Kidney glomerular epithelial cell (primary cell): ENCODE data around the gene SMTNL2.
A peak's percentile ranks its signal among the peaks of the same experiment; 100 is the strongest.
"Not testable (repeated sequence)": the region's sequence is repeated elsewhere in the genome, so short reads cannot be mapped to it uniquely, and the experiment has no call there.

Source experiments
- DNase-seq: peaks from one replicate; lab custom pipeline; 2025; lab: John Stamatoyannopoulos, UW

SMTNL2 gene

DNA sequence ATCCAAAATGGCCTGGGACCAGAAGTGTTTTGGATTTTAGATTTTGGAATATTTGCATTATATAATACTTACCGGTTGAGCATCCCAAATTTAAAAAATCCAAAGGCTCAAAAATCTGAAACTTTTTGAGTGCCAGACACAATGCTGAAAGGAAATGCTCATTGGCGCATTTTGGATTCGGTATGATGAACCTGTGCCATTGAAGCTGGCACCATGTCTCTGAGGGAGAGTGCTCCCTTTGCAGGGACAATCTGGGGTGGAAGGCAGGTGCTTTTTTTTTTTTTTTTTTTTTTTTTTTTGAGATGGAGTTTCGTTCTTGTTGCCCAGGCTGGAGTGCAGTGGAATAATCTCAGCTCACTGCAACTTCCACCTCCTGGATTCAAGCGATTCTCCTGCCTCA lies 17.7 kb downstream of the SMTNL2 start:
- no peak for DNase-seq

DNA sequence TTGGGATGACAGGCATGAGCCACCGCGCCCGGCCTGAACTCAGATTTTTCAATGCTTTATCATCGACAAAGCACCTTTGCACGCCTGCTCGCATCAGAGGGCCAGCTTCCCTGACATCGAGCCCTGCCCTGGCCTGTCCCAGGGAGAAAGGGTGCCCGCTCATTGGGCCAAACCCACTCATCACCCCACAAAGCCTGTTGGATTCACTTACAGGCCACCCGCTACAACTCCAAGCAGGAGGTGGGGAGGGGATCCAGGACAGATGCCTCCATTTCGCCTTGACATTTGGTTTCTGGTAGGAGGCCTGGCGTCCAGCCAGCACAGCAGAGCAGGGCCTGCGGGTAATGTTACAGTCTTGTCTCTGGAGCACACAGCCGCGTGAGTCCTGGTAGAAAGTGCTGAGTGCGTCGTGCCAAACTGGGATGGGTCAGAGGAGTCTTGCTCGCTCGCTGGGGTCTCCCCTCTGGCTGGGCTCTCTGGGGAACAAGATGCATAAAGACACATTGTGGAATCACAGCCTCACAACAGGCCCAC lies 19.8 kb downstream of the SMTNL2 start:
- no peak for DNase-seq

DNA sequence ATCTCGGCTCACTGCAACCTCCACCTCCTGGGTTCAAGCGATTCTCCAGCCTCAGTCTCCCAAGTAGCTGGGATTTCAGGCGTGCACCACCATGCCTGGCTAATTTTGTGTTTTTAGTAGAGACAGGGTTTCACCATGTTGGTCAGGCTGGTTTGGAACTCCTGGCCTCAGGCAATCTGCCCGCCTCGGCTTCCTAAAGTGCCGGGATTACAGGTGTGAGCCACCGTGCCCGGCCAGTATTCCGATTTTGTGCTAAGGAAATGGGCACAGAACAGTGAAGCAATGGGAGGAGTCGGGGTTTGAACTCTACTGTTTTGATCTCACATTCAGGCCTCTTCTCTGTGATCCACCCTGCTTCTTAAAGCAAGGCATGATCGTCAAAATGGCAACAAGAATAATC lies 20.4 kb downstream of the SMTNL2 start:
- DNase-seq: not testable (repeated sequence)

DNA sequence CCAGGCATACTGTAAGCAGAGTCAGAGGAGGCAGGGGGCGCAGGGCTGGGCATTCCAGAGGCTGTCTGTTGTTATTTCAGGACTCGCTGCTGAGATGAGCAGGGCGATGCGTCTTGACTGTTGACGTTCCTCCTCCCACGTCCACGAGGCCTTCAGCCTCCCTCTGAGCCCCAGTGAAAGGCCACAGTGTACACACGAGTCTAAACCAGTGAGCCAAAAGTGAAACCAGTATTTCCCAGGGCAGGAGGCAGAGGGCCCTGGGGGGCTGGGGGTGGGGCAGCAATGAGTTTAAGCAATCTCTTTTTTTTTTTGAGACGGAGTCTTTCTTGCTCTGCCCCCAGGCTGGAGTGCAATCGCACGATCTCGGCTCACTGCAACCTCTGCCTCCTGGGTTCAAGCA lies 21.5 kb downstream of the SMTNL2 start:
- no peak for DNase-seq

DNA sequence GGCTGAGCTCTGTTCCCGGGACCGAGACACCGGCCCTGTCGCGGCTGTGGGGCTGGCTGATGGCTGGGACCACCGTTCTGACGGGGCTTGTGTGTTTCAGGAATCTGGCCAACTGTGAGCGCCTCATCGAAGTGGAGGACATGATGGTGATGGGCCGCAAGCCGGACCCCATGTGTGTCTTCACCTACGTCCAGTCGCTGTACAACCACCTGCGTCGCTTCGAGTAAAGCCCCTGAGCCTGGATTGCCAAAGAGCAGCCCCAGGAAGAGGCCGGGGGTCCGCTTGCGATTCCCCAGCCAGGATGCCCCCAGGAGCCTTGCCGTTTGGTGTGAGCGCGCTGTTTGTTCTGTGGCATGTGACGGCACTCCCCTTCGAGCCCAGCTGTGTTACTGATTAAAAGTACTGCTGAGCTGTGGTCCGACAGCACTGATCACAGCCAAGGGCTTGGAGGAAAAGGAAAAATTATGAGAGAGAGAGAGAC lies 23.0 kb downstream of the SMTNL2 start:
- DNase-seq: no peak

DNA sequence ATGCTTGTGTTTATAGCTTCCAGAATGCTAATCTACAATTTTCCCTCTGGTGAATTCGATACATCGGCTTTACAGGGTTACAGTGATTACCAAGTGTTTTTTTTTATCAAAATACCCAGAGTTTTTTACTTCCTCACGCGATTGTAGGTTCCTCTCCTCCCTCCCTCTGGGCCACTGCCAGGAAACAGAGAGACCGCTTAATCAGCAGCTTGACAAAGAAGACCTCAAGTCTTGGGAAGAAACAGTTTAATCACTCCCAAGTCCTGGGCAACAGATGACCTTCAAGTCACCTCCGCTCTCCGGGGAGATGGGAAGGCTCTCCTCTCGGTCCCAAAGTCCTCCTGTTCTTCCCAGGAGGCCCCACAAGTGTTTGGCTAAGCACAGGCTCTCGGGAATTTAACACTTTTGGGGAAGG lies 23.5 kb downstream of the SMTNL2 start:
- DNase-seq: peak; percentile 62

DNA sequence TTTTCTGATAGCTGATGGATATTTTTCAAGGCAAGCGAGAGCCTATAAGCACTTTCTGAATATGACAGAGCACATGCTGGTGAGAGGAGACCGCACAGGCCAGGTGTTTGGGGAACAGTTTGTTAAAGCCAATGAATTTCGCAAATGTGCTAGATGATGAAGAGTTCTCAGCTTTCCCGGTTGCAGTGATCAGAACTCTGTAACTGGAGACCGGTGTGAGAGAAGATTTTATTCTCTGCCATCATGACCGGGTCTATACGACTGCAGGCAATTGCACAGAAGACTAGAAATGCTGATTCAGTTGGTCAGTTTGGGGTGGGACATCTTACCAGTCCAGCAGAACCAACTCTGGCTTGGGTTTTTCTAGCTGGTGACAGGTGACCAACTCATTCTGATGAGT lies 25.4 kb downstream of the SMTNL2 start:
- no peak for DNase-seq

DNA sequence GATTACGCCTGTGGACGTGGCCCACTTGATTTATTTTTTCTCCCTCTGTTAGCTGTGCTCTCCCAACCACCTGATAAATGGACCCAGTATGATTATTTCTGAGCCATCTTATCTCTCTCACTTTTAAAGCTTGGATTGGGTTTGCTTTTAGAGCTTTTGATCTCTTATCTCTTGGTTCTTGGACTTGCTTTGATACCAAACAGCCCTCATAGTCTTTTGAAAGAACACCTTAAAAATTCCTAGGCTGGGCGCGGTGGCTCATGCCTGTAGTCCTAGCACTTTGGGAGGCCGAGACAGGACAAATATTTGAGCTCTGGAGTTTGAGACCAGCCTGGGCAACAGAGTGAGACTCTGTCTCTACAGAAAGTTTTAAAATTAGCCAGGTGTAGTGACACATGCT lies 25.8 kb downstream of the SMTNL2 start:
- DNase-seq: no peak

DNA sequence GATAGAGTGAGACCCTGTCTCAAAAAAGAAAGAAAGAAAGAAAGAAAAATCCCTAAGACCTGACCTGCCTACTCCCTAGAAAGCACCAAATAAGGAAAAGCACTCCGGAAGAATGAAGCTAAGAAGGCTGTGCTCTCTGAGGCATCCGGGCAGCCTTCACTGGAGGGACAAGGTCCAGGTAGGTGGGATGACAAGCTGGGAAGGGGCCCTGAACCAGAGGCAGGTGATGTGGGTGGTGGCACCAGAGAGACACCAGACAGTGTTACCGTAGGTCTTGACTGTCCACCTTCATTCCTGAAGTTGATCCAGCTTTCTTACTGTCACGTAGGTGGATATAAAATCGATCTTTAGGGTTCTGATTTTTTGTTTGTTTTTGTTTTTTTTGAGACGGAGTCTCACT lies 26.3 kb downstream of the SMTNL2 start:
- no peak for DNase-seq

DNA sequence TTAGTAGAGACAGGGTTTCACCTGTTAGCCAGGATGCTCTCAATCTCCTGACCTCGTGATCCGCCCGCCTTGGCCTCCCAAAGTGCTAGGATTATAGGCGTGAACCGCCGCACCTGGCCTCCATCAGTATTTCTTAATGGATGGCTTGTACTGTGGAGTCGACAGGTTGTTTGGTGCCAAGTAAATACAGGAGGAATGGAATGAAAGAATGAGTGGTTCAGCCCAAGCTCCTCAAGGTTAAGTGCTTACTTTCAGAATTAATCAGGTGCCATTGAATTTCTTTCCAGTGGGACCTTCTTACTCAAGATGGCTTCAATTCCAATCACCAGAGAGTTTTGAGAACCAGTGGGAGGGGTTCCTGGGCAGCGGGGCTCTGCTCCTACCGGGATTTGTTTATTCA lies 32.1 kb downstream of the SMTNL2 start:
- DNase-seq: no peak

DNA sequence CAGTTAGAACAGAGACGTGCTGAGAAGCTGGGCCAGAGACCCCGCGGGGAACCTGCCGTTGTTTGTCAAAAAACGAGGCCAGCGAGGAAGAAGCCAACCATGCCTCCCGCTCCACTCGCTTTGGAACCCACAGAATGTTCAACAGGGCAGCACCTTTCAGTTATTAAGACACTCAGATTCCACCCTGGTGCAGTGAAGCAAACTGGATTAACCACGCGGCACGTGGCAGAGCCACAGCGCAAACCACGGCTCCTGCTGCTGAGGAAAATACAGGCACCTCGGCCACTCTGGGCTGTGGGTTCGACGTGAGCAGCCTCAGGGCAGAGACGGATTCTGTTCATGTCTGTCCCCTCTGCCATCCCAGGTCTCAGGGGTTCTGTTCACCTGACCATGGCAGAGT lies 32.8 kb downstream of the SMTNL2 start:
- DNase-seq: no peak

DNA sequence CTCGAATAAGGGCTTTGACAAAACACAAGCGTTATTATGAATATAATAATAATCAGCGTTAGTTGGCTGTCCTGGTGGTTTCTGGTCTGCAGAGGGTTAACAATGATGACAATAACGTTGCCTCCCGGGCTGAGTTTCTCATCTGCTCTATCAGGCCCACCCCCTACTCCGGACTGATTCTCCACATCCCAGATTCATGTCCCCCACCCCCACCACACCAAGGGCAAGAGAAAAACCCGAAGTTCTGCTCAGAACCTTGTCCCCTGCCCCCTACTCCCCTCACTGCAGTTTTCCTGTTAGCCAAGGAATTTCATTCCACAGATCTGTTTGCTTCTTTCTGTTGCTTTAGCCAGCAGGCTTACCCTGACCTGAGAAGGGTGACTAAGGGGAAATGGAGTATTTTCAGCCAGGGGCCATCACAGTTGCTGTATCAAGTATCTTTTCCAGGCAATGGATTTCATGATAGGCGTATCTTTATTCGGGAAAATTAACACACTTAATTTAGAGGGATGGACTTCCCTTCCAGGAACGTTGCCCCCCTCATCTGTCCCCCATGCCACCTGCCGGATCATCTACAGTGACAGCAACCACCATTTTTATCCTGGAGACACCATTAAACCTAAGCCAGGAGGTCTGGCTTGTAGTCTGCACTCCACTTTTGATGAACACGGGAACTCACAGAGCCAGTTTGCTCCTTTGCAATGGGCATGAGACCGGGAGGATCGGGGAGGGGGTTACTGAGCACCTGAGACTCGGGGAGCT lies 33.4 kb downstream of the SMTNL2 start:
- DNase-seq: no peak

DNA sequence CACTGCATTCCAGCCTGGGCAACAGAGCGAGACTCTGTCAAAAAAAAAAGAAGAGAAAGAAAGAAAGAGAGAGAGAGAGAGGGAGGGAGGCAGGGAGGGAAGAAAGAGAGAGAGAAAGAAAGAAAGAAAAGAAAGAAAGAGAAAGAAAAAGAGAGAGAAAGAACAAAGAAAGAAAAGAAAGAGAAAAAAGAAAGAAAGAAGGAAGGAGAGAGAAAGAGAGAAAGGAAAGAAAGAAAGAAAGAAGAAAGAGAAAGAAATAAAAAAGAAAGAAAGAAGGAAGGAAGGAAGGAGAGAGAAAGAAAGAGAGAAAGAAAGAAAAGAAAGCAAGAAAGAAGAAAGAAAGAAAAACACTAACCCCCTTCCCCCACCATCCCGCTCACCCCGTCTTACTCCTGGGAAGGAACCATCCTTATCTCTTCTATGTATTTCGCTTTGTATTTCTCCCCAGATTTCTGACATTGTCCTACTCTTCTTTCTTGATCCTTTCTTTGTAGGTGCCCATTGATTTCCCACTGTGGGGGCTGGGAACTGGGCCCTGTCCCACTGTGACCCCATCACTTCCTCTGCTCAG lies 36.3 kb downstream of the SMTNL2 start:
- no peak for DNase-seq

DNA sequence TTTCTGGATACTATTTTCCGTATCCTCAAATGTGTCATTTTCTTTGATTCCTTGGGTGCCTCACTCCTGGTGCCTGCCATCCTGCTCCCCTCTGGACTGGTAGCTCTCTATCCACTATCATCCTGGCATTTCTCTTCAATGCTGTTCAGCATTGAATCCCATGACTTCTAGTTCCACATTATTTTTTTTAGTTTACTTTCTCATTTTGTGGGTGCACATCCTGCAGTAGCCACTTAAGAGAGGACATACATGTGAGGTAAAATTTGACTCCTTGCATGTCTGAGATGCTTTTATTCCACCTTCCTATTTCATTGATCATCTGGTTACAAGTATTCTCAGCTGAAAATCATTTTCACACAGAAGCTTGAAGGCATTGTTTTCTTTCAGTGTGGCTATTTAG lies 38.0 kb downstream of the SMTNL2 start:
- no peak for DNase-seq

DNA sequence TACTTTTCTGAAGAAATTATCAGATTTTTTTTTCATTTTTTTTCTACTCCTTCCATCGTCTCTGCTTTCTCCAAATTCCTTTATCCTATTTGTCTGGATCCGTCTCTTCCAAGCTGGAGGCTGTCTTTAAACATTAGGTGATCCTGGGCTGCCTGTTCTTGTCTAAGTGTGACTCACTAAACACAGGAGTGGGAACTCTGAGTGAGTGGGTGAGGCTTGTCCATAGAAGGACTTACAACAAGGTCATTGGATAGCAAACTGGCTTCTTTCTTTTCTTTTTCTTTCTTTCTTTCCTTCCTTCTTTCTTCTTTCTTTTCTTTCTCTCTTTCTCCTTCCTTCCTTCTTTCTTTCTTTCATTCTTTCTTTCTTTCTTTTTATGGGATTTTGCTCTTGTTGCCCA lies 38.9 kb downstream of the SMTNL2 start:
- no peak for DNase-seq

DNA sequence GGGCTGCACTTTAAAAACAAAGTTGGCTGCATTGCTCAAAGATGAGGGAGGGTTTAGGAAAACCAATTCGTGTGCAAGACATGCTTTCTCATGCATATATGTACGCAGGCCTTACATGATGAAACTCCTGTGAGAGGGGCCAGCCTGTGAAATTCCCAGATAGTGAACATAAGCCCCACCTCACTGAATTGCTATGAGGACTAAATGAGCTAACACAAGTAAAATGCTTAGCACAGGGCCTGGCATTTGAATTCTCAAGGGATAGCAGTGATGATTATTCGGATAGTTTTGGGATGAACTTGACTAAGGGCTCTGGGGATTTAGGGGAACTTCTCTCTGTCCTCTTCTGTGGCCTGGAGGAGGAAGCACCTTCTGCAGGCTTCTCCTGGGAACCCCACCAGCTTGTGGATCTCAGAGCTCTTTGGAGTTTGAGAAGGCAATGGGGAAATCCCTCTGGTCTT lies 40.2 kb downstream of the SMTNL2 start:
- DNase-seq: not testable (repeated sequence)

DNA sequence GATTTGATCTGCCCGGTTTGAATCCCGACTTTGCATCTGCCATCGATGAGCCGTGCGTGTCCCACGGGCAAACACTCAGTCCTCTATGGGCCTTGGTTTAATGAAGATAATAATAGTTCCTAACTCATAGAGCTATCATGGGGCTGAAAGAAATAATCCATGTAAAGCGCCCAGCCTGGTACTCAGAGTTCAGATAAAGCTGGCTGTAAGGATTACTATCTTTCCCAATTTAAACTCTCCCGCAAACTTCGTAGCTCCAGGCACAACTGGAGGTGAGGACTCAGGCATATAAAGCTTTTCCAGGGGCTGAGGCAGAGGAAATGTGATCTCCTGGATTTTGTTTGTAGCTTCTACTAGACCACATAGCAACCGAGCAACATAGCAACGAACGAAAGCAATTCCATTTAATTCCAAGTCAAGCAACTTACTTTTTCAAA lies 40.9 kb downstream of the SMTNL2 start:
- DNase-seq: no peak

DNA sequence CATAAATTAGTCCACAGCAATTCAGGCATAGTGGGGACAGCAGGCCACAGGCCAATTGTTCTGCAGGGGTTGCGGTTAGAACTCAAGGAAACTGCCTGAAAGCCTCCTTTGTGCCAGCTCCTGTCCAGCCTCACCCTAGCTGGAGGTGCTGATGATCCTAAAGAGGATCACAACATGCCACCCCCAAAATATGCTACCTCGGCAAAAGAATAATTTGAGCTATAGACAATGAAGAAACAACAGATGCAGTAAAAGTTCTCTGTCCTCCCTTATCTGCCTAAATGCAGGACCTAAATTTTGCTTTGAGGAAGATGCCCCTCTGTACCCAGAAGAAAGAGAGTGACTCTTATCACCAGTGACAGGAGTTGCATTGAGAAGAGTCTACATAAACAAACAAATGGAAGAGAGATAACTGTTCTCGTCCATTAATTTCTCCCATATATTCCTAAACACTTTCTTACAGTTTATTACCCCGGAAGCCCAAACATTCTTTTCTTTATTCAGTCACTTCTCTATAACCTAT lies 42.5 kb downstream of the SMTNL2 start:
- no peak for DNase-seq

DNA sequence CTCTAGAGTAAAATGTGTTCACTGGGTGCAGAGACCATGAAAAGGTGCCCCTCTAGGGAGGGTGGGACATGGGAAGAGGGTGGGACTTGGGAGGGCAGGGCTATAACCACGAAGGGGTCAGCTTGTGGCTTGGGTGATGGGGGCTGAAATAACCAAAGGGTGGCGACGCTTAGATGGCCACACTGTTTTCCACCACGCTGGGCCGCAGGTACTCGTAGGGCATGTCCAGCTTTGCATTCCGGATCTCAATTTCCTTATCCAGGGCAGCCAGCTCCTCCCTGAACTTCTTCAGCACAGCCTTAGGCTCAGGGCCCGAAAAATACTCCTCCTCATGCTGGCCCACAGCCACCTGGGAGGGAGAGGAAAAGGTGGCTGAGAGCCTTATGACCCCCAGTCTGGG lies 47.1 kb downstream of the SMTNL2 start:
- no peak for DNase-seq

DNA sequence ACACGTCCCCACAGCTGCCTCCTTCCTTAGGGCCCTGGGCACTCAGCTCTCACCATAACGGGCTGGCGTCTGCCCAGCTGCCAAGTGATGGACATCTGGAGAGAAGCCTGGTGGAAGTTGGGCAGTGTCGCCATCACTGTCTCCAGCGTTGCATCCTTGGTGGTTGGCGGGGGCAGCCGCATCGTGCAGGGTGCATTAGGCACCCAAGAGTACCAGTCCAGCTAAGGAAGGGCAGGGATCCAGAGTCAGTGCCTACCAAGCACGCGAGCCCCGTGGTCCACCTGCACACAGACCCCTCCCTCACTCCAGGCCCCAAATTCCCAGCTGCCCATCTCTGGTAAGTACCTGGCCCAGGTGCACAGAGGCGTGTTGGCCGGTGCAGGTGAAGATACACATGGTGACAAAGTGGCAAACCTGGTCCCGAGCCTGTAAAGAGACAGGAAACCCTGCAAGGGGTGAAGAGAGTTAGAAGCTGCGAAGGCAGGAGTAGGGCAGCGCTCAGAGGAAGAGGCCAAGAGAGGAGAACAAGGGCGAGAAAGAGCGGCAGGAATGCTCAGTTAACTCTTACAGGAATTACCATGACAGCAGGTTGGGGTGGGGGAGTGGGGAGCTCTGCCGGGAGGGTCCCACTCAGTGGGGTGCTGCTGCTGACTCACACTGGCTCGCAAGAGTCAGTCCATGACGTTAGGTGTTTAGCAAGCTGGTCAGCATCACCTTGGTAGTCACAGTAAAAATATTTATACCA lies 47.7 kb downstream of the SMTNL2 start:
- DNase-seq: no peak

DNA sequence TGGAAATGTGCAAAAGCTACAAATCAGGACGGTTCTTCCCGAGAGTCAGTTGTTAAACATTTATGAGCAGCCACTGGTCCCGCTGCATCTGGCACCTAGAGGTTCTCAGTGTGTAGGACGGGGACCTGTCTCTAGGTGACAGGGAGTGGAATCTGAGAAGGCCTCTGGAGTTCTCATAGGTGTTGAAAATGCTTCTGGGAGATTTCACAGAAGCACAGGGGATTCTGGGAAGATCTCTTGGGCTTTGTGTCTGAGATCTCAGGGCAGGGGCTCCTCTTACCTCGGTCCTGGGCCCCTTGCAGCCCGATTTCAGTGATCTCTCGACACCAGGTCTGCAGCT lies 48.2 kb downstream of the SMTNL2 start:
- peak; percentile 54 for DNase-seq

DNA sequence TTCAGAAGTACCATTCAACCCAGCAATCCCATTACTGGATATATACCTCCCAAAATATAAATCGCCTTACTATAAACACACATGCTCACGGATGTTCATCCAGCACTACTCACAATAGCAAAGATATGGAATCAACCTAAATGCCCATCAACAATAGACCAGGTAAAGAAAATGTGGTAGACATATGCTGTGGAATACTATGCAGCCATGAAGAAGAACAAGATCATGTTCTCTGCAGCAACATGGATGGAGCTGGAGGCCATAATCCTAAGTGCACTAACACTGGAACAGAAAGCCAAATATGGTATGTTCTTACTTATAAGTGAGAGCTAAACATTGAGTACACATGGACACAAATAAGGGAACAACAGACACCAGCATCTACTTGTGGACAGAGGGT lies 49.3 kb downstream of the SMTNL2 start:
- DNase-seq: no peak

DNA sequence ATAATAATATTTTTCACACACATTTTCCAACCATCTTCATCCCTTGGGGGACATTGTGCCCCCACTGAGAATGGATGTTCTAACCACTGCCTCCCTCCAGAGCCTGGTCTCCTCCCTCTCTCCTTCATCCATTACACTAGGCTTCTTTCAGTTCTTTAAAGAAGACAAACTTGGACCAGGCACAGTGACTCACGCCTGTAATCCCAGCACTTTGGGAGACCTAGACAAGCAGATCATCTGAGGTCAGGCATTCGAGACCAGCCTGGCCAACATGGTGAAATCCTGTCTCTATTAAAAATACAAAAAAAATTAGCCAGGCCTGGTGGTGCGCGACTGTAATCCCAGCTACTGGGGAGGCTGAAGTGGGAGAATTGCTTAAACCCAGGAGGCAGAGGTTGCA lies 50.6 kb downstream of the SMTNL2 start:
- DNase-seq: no peak
